HFFc6 (cell line): ENCODE measurements around the gene BSN. TPM values are rescaled to one million over a fixed set of nuclear protein-coding genes. Genes with fewer than 3 reads are reported as not detected.

Experiments used
- DNase-seq: peaks from one replicate; pipeline ENCODE4 v3.0.0-alpha.2; 2018
- H3K27ac Mint-ChIP-seq: 2 replicates; pipeline ENCODE4 v1.8.0; 2020; ENCODE audit warnings: mild to moderate bottlenecking, mixed read lengths
- H3K27me3 Mint-ChIP-seq: 2 replicates; pipeline ENCODE4 v1.8.0; 2021; ENCODE audit warnings: mild to moderate bottlenecking, moderate library complexity, mixed read lengths; ENCODE audit not compliant: insufficient read depth
- H3K36me3 Mint-ChIP-seq: 2 replicates; pipeline ENCODE4 v1.8.0; 2021; ENCODE audit warnings: low read depth, mixed read lengths
- H3K4me1 Mint-ChIP-seq: 2 replicates; pipeline ENCODE4 v1.8.0; 2020; ENCODE audit warnings: low read depth, mixed read lengths
- H3K4me3 Mint-ChIP-seq: 2 replicates; pipeline ENCODE4 v1.8.0; 2020; ENCODE audit warnings: mild to moderate bottlenecking, moderate library complexity, mixed read lengths
- H3K9me3 Mint-ChIP-seq: 2 replicates; pipeline ENCODE4 v1.8.0; 2020; ENCODE audit warnings: mild to moderate bottlenecking, mixed read lengths
- total RNA-seq, 6 experiments: library from RNA; stranded (reverse); fragmentation: NEBNext Ultra II Directional; extraction: Animal tissue kit (Norgen Biotek cat#: 25700); gene quantifications; 2 replicates in 1 of 6; 3 replicates in 5 of 6; pipeline ENCODE4 v1.2.3, GENCODE V29; 2021
- TF ChIP-seq, protein P1 (sequence below): fragments of 200-600 bp; sonication (generic); IDR thresholded peaks from 2 replicates; pipeline ENCODE4 v1.5.0; 2021; ENCODE audit warnings: antibody characterized with exemption, mild to moderate bottlenecking

Gene BSN
- total RNA-seq, 6 experiments from 2014 or later = 0.02 to 0.14 (median 0.06) TPM

DNA sequence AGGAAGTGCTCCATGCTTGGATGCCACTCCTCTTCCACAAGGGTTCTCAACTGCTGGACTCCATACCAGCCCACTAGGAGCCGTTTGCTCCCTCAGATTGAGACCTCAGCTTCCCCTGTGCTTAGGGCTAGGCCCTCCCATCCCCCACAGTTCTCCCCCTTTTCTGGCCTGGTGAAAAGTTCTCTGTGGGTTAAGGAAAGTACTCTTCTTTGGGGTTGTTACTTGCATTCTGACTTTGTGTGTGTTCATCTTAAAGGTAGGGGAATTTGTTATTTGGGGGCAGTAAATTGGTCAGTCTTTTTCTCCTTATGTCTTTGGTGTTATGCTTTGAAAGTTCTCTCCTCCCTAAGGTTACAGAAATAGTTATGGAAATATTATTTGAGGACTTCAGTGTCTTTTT is 95.9 kb downstream of the BSN start:
- no peak overlapping the region for H3K4me3 Mint-ChIP-seq
- H3K4me1 Mint-ChIP-seq = no peaks in the 10 kb centered on the region
- H3K27ac Mint-ChIP-seq = no peak overlapping the region
- TF ChIP-seq, protein P1, sequence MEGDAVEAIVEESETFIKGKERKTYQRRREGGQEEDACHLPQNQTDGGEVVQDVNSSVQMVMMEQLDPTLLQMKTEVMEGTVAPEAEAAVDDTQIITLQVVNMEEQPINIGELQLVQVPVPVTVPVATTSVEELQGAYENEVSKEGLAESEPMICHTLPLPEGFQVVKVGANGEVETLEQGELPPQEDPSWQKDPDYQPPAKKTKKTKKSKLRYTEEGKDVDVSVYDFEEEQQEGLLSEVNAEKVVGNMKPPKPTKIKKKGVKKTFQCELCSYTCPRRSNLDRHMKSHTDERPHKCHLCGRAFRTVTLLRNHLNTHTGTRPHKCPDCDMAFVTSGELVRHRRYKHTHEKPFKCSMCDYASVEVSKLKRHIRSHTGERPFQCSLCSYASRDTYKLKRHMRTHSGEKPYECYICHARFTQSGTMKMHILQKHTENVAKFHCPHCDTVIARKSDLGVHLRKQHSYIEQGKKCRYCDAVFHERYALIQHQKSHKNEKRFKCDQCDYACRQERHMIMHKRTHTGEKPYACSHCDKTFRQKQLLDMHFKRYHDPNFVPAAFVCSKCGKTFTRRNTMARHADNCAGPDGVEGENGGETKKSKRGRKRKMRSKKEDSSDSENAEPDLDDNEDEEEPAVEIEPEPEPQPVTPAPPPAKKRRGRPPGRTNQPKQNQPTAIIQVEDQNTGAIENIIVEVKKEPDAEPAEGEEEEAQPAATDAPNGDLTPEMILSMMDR = no peak
- H3K27me3 Mint-ChIP-seq = peaks cover 33% of the 10 kb centered on the region
- H3K36me3 Mint-ChIP-seq = no peaks in the 10 kb centered on the region
- no peak for DNase-seq
- no peaks in the 10 kb centered on the region for H3K9me3 Mint-ChIP-seq

DNA sequence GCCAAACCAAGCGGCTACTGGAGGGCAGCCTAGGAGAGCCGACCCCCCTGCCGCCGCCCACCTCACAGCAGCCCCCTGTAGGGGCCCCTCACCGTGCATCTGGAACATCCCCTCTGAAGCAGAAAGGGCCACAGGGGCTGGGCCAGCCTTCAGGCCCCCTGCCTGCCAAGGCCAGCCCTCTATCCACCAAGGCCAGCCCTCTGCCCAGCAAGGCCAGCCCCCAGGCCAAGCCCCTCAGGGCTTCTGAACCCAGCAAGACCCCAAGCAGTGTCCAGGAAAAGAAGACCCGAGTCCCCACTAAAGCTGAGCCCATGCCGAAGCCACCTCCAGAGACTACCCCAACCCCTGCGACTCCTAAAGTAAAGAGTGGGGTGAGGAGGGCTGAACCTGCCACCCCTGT is 96.4 kb downstream of the BSN start:
- Mint-ChIP-seq H3K4me1 (no peaks in the 10 kb centered on the region), H3K4me3 (no peak overlapping the region), H3K27me3 (peaks cover 29% of the 10 kb centered on the region), H3K27ac (no peak overlapping the region), H3K36me3 (no peaks in the 10 kb centered on the region), H3K9me3 (no peaks in the 10 kb centered on the region)
- TF ChIP-seq, protein P1 = no peak
- DNase-seq = no peak

DNA sequence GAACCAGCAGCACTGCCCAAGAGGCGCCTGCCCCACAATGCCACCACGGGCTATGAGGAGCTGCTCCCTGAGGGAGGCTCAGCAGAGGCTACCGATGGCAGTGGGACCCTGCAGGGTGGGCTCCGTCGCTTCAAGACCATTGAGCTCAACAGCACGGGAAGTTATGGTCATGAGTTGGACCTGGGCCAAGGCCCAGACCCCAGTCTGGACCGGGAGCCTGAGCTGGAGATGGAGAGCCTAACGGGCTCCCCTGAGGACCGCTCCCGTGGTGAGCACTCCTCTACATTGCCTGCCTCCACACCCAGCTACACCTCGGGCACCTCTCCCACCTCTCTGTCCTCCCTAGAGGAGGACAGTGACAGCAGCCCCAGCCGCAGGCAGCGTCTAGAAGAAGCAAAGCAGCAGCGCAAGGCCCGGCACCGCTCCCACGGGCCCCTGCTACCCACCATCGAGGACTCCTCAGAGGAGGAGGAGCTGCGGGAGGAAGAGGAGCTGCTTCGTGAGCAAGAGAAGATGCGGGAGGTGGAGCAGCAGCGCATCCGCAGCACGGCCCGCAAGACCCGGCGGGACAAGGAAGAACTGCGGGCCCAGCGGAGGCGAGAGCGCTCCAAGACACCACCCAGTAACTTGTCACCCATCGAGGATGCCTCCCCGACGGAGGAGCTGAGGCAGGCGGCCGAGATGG is 98.1 kb downstream of the BSN start:
- TF ChIP-seq, protein P1 = no peak
- H3K27ac Mint-ChIP-seq = no peak overlapping the region
- peaks cover 35% of the 10 kb centered on the region for H3K27me3 Mint-ChIP-seq
- H3K36me3 Mint-ChIP-seq = no peaks in the 10 kb centered on the region
- DNase-seq = no peak
- H3K4me1 Mint-ChIP-seq = no peaks in the 10 kb centered on the region
- no peak overlapping the region for H3K4me3 Mint-ChIP-seq
- no peaks in the 10 kb centered on the region for H3K9me3 Mint-ChIP-seq

DNA sequence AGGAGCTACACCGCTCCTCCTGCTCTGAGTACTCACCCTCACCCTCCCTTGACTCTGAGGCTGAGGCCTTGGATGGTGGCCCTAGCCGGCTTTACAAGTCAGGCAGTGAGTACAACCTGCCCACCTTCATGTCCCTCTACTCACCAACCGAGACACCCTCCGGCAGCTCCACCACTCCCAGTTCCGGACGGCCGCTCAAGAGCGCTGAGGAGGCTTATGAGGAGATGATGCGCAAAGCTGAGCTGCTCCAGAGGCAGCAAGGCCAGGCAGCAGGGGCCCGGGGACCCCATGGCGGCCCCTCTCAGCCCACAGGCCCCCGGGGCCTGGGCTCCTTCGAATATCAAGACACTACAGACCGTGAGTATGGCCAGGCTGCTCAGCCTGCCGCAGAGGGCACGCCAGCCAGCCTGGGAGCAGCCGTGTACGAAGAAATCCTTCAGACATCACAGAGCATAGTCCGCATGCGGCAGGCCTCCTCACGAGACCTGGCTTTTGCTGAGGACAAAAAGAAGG is 98.7 kb downstream of the BSN start:
- TF ChIP-seq, protein P1 = no peak
- Mint-ChIP-seq H3K36me3 (no peaks in the 10 kb centered on the region), H3K27ac (no peak overlapping the region), H3K4me3 (no peak overlapping the region), H3K27me3 (peaks cover 38% of the 10 kb centered on the region), H3K4me1 (no peaks in the 10 kb centered on the region), H3K9me3 (no peaks in the 10 kb centered on the region)
- DNase-seq = no peak

DNA sequence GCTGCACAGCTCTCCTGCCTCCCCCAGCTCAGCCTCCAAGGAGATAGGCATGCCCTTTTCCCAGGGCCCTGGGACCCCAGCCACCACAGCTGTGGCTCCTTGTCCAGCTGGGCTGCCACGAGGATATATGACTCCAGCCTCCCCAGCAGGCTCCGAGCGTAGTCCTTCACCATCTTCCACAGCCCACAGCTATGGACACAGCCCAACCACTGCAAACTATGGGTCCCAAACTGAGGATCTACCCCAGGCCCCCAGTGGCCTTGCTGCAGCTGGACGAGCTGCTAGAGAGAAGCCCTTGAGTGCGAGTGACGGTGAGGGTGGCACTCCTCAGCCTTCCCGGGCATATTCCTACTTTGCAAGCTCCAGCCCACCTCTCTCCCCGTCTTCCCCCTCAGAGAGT is 99.3 kb downstream of the BSN start:
- Mint-ChIP-seq H3K9me3 (no peaks in the 10 kb centered on the region), H3K27me3 (peaks cover 38% of the 10 kb centered on the region), H3K36me3 (no peaks in the 10 kb centered on the region), H3K4me3 (no peak overlapping the region), H3K4me1 (no peaks in the 10 kb centered on the region), H3K27ac (no peak overlapping the region)
- no peak for DNase-seq
- TF ChIP-seq, protein P1 = no peak
